GM19467 (cell line): ENCODE results near the gene GEN1.

ENCODE experiments used
- ATAC-seq: cut with Tn5 transposase; IDR thresholded peaks from one replicate; pipeline ENCODE4 v1.9.1; 2021; ENCODE audit warnings: mild to moderate bottlenecking, moderate library complexity; ENCODE audit not compliant: unreplicated experiment

Gene GEN1

GRCh38 chr2:17753803-17754663 lies at the start of gene GEN1, which contains the start of gene SMC6:
Gene GEN1, plus strand, starts transcription at chr2:17754138. Its CDS starts 5,806 bp downstream, at chr2:17759944.
Gene SMC6, minus strand, starts transcription at chr2:17753810. Its CDS starts 7,864 bp downstream, at chr2:17745946.
- ATAC-seq = peak; percentile 71

- no peak for ATAC-seq
These were observed 47.1 kb upstream of the GEN1 start for GRCh38 chr2:17706845-17707244.

- ATAC-seq = no peak
These were observed 45.4 kb upstream of the GEN1 start for GRCh38 chr2:17708501-17708900.

GRCh38 chr2:17709897-17710296 lies 44.0 kb upstream of the GEN1 start:
- no peak for ATAC-seq

- no peak for ATAC-seq
These were observed 43.2 kb upstream of the GEN1 start for GRCh38 chr2:17710547-17711248.

- no peak for ATAC-seq
These were observed 40.6 kb upstream of the GEN1 start for GRCh38 chr2:17713291-17713690.

GRCh38 chr2:17717666-17718065 lies 36.3 kb upstream of the GEN1 start:
- ATAC-seq = no peak

GRCh38 chr2:17718689-17719088 lies 35.2 kb upstream of the GEN1 start:
- ATAC-seq = no peak

GRCh38 chr2:17719562-17720371 lies 34.2 kb upstream of the GEN1 start:
- ATAC-seq = peak; percentile 73

- ATAC-seq = no peak
These were observed 25.7 kb upstream of the GEN1 start for GRCh38 chr2:17728210-17728609.

- ATAC-seq = no peak
These were observed 24.1 kb upstream of the GEN1 start for GRCh38 chr2:17729880-17730279.

GRCh38 chr2:17733599-17733998 lies 20.3 kb upstream of the GEN1 start:
- no peak for ATAC-seq

- ATAC-seq = no peak
These were observed 18.1 kb upstream of the GEN1 start for GRCh38 chr2:17735864-17736263.

GRCh38 chr2:17736989-17737388 lies 16.9 kb upstream of the GEN1 start:
- ATAC-seq = no peak

- no peak for ATAC-seq
These were observed 13.7 kb upstream of the GEN1 start for GRCh38 chr2:17740203-17740602.

- no peak for ATAC-seq
These were observed 6.1 kb upstream of the GEN1 start for GRCh38 chr2:17747684-17748452.

- ATAC-seq = no peak
These were observed 5.2 kb upstream of the GEN1 start for GRCh38 chr2:17748745-17749144.

GRCh38 chr2:17749753-17750438 lies 4.0 kb upstream of the GEN1 start:
- no peak for ATAC-seq

GRCh38 chr2:17752246-17752645 lies 1.7 kb upstream of the GEN1 start:
- peak; percentile 14 for ATAC-seq
